HG03196 (cell line): ENCODE measurements around the gene CSN1S1.

Experiments used
- ATAC-seq: cut with Tn5 transposase; IDR thresholded peaks from one replicate; pipeline ENCODE4 v1.9.1; 2021; ENCODE audit not compliant: unreplicated experiment

CSN1S1 gene

GRCh38 chr4:69986663-69987062, 55.8 kb downstream of the CSN1S1 start:
- ATAC-seq = no peak

DNA sequence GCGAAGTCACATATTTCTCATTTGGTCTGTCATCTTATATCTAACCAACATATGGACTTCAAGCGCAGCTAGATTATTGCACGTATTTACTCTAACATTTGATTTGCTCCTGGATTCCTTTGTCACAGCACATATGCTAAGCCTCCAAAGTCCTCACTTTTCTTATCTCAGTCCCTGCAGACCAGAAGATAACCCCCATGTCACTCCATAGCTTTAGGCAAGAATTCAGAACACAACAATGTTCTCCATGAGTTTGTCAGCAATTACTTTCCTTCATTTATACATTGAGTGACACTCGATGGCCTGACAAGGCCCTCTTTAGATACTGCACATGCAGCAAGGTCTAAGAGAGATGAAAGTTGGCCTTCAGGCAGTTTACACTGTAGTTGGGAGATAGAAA, 60.1 kb downstream of the CSN1S1 start:
- ATAC-seq = no peak

- no peak for ATAC-seq
These were observed 63.9 kb downstream of the CSN1S1 start for GRCh38 chr4:69994782-69995181.

DNA sequence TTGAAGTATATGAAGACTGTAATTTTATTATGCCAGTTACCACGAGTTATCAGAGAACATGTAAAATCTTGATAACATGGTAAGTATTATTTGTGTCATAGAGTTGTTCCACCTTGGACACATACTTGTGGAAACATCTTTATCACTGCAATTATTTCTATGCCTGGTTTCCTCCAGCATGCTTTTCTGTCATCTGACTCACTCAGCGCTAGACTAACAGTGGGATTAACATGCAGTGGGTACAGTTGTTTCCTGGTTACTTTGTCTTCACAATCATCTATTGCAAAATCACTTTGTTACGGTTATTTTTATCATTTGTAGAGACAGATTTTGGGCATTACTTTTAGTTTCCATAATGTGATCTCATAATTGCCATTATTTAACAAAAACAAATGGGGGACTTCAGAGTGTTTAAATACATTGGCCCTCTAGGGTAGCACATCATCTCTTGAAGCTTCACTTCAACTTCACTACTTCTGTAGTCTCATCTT, 64.7 kb downstream of the CSN1S1 start, which contains the start of gene STATH:
TSS of gene STATH (plus strand) at position 441 of the 491 bp plus-strand sequence. CDS start 2,472 bp downstream, outside the sequence.
- no peak for ATAC-seq
